Measurements from ENCODE around the gene LIAS. TPM values are rescaled to one million over a fixed set of nuclear protein-coding genes. Genes with fewer than 3 reads are reported as not detected.

LIAS gene
- 16.6 and 18.3 TPM in 2 replicates for total RNA-seq (2016; rRNA removed; fragmentation: Illumina TruSeq; extraction: Trizol)
- total RNA-seq (2016; cell fraction: cytosol; rRNA removed; fragmentation: Illumina TruSeq; extraction: Trizol; ENCODE audit: low read depth) = 5.2 and 5.6 TPM in 2 replicates
- 15.0 and 16.2 TPM in 2 replicates for total RNA-seq (2016; cell fraction: insoluble cytoplasmic fraction; rRNA removed; fragmentation: Illumina TruSeq; extraction: Trizol)
- total RNA-seq (2016; cell fraction: membrane; rRNA removed; fragmentation: Illumina TruSeq; extraction: Trizol) = 8.9 and 9.9 TPM in 2 replicates
- total RNA-seq (2016; cell fraction: nucleus; rRNA removed; fragmentation: Illumina TruSeq; extraction: Trizol) = 14.3 and 14.8 TPM in 2 replicates
- polyA plus RNA-seq (2011; rRNA removed) = 11.4 and 16.0 TPM in 2 replicates
- polyA plus RNA-seq (2011; cell fraction: cytosol; rRNA removed) = 7.9 and 8.2 TPM in 2 replicates
- polyA plus RNA-seq (2011; cell fraction: nucleus; rRNA removed) = 5.6 and 9.5 TPM in 2 replicates
- 12.1 and 15.8 TPM in 2 replicates for polyA plus RNA-seq (2012)
- polyA plus RNA-seq (2016; cell fraction: cytosol; fragmentation: Illumina TruSeq; extraction: Trizol; ENCODE audit: low read depth) = 4.1 and 4.2 TPM in 2 replicates
- polyA plus RNA-seq (2016; cell fraction: insoluble cytoplasmic fraction; fragmentation: Illumina TruSeq; extraction: Trizol; ENCODE audit: low read depth) = 19.8 and 20.7 TPM in 2 replicates
- polyA plus RNA-seq (2016; cell fraction: membrane; fragmentation: Illumina TruSeq; extraction: Trizol; ENCODE audit: low read depth) = 7.1 and 7.2 TPM in 2 replicates
- 29.7 and 30.7 TPM in 2 replicates for polyA plus RNA-seq (2016; cell fraction: nucleus; fragmentation: Illumina TruSeq; extraction: Trizol; ENCODE audit: insufficient read depth, low read depth)
- 1.7 and 4.9 TPM in 2 replicates for polyA minus RNA-seq (2011; rRNA and poly(A)+ RNA removed; ENCODE audit: low replicate concordance)
- 4.3 and 5.0 TPM in 2 replicates for polyA minus RNA-seq (2011; cell fraction: cytosol; rRNA and poly(A)+ RNA removed)
- polyA minus RNA-seq (2011; cell fraction: nucleus; rRNA and poly(A)+ RNA removed) = 13.9 and 19.6 TPM in 2 replicates
- percentile 59 among the genes with signal in this experiment for Bru-seq, nascent RNA
- percentile 58 among the genes with signal in this experiment for BruChase-seq, experiment 1, labeled RNA remaining after a 6-hour chase
- BruChase-seq, experiment 2, labeled RNA remaining after a 2-hour chase = percentile 57 among the genes with signal in this experiment
- long read RNA-seq, experiment 1, full-length matches to known transcripts = 9 of 12 reads
- long read RNA-seq, experiment 1, partial matches to known transcripts = 1 of 12 reads
- long read RNA-seq, experiment 1, other reads (novel, unspliced or antisense) = 2 of 12 reads
- long read RNA-seq, experiment 2, full-length matches to known transcripts = 7 of 19 reads
- long read RNA-seq, experiment 2, partial matches to known transcripts = 3 of 19 reads
- long read RNA-seq, experiment 2, other reads (novel, unspliced or antisense) = 9 of 19 reads

DNA sequence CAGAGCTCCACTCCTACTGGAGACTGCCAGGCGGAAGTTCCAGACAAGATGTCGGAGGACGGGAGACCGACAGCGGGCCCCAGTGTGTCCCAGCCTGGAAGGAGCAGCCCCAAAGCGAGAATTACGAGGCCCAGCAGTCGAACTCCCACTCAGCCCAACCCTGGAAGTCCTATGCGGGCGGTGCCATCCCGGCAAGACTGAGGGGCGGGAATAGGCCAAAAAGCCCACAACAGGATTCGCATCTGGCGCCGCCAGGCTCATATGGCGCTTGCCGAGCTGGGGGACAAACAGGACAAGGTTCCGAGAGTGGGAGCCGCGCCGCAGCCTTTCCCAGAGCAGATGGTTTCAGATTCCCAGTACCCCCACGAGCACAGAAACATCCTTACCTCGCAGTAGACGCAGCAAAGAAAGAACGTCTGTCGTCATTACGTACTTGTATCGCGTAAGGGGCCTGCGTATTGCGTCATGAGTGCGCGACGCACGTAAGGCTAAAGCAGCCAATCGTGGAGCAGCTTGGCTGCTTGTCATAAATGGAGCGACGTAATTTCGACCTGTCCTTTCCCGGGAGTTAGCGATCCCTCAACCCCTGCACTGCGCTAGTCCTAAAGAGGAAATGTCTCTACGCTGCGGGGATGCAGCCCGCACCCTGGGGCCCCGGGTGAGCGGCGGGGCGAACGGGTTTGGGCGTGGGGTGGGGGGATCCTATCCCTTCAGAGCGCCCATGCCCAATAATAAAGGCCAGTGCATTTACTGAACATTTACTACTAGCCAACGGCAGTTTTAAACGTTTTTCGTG is at the start of gene LIAS, which contains the start of gene RPL9:
LIAS (plus strand) TSS at position 552 of the 796 bp plus-strand sequence; CDS start at position 614, 62 bp downstream.
RPL9 (minus strand) TSS at position 418 of the 796 bp plus-strand sequence. CDS start 483 bp downstream, outside the sequence.
- intact Hi-C loops (cut with micrococcal nuclease; ENCODE audit: unreplicated experiment) (loop anchor here (2.0 kb wide), 1 partner anchor 48 kb away; no protein-coding TSS in a partner anchor), in situ Hi-C loops (cut with HindIII; ENCODE audit: extremely low pct_ligation_motif_present, low pct_unique_long_range_greater_than_20kb) (no loop called here)
- Histone ChIP-seq H3K4me1 (ENCODE audit: insufficient read depth, low read length) (peaks cover 51% of the 10 kb centered on the region), H3K4me2 (ENCODE audit: low read depth, low read length) (peak within 1 kb of the TSS; percentile 91), H3K27me3 (ENCODE audit: control insufficient read depth in 1 of 2, insufficient read depth in 2 of 2, low read length in 2 of 2) (no peaks in the 10 kb centered on the region; a peak in 1 of 5 replicates), H3K9ac (ENCODE audit: insufficient read depth, low read depth, low read length) (peak within 1 kb of the TSS; percentile 97), H3K9me3 (ENCODE audit: low read length) (no peaks in the 10 kb centered on the region), H3K4me3 (replicated peaks in 1 of 3; ENCODE audit: insufficient read depth in 1 of 3, low read depth in 2 of 3, low read length in 3 of 3) (peak within 1 kb of the TSS; percentile 84 to 97 (median 93)), H3K36me3 (replicated peaks in 1 of 2; ENCODE audit: control insufficient read depth in 1 of 2, insufficient read depth in 2 of 2, low read length in 2 of 2) (peaks cover 8 to 46% of the 10 kb centered on the region in 2 experiments), H3K27ac (ENCODE audit: extremely low read length, insufficient read depth, low read length) (peak within 1 kb of the TSS; percentile 87), H2AFZ (ENCODE audit: low read length) (no peak within 1 kb of the TSS), H3K79me2 (ENCODE audit: insufficient read depth, low read length) (peaks cover 52% of the 10 kb centered on the region), H4K20me1 (ENCODE audit: insufficient read depth, low read length) (peaks cover 39% of the 10 kb centered on the region)
- under 1% methylated on average over 24 of the region's 55 CpGs for WGBS (ENCODE audit: low lambda C conversion rate)
- ChIA-PET CTCF (ENCODE audit: low intra/inter-chr PET ratio, low total read pairs) (no interaction called here), POLR2A (interaction anchor here (0.6 to 4.0 kb wide), 27 partner anchors 8 to 597 kb away, joined by 3 to 50 read pairs (median 5); partner anchors contain the start of genes KLB, RFC1, SMIM14 and UBE2K)
- ATAC-seq = peak; percentile 95
- peak; percentile 87 for FAIRE-seq
- no TSS peak for BruUV-seq (replicated peaks)
- peak; percentile 96 for DNase-seq (ENCODE audit: low spot score)
- TF ChIP-seq RXRB (CRISPR knock-in tag; IDR thresholded peaks at IDR 0.05; ENCODE audit: borderline replicate concordance) (peak; percentile 72; the same call in 1 of the 2 replicates), ZNF296 (CRISPR knock-in tag; conservative IDR thresholded peaks at IDR 0.05) (no peak), KMT2B (CRISPR knock-in tag; IDR thresholded peaks at IDR 0.05) (peak; percentile 97), MAFK (conservative IDR thresholded peaks at IDR 0.05 in 1 of 2, IDR thresholded peaks at IDR 0.05 in 1 of 2; ENCODE audit: low read length in 2 of 2) (no peak), FIP1L1 (IDR thresholded peaks at IDR 0.05; ENCODE audit: borderline replicate concordance, insufficient read depth, low read depth, low read length) (no peak), ZNF30 (CRISPR knock-in tag; IDR thresholded peaks at IDR 0.05) (no peak), ZMYM3 (CRISPR knock-in tag; IDR thresholded peaks at IDR 0.05) (peak; percentile 54; the same call in 1 of the 2 replicates)
- TF ChIP-seq, protein P1, sequence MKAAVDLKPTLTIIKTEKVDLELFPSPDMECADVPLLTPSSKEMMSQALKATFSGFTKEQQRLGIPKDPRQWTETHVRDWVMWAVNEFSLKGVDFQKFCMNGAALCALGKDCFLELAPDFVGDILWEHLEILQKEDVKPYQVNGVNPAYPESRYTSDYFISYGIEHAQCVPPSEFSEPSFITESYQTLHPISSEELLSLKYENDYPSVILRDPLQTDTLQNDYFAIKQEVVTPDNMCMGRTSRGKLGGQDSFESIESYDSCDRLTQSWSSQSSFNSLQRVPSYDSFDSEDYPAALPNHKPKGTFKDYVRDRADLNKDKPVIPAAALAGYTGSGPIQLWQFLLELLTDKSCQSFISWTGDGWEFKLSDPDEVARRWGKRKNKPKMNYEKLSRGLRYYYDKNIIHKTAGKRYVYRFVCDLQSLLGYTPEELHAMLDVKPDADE (CRISPR knock-in tag; IDR thresholded peaks at IDR 0.05) = no peak
- TF ChIP-seq, protein P2, sequence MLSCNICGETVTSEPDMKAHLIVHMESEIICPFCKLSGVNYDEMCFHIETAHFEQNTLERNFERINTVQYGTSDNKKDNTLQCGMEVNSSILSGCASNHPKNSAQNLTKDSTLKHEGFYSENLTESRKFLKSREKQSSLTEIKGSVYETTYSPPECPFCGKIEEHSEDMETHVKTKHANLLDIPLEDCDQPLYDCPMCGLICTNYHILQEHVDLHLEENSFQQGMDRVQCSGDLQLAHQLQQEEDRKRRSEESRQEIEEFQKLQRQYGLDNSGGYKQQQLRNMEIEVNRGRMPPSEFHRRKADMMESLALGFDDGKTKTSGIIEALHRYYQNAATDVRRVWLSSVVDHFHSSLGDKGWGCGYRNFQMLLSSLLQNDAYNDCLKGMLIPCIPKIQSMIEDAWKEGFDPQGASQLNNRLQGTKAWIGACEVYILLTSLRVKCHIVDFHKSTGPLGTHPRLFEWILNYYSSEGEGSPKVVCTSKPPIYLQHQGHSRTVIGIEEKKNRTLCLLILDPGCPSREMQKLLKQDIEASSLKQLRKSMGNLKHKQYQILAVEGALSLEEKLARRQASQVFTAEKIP (CRISPR knock-in tag; IDR thresholded peaks at IDR 0.05; ENCODE audit: borderline replicate concordance) = no peak
- TF ChIP-seq, protein P3, sequence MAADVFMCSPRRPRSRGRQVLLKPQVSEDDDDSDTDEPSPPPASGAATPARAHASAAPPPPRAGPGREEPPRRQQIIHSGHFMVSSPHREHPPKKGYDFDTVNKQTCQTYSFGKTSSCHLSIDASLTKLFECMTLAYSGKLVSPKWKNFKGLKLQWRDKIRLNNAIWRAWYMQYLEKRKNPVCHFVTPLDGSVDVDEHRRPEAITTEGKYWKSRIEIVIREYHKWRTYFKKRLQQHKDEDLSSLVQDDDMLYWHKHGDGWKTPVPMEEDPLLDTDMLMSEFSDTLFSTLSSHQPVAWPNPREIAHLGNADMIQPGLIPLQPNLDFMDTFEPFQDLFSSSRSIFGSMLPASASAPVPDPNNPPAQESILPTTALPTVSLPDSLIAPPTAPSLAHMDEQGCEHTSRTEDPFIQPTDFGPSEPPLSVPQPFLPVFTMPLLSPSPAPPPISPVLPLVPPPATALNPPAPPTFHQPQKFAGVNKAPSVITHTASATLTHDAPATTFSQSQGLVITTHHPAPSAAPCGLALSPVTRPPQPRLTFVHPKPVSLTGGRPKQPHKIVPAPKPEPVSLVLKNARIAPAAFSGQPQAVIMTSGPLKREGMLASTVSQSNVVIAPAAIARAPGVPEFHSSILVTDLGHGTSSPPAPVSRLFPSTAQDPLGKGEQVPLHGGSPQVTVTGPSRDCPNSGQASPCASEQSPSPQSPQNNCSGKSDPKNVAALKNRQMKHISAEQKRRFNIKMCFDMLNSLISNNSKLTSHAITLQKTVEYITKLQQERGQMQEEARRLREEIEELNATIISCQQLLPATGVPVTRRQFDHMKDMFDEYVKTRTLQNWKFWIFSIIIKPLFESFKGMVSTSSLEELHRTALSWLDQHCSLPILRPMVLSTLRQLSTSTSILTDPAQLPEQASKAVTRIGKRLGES (CRISPR knock-in tag; IDR thresholded peaks at IDR 0.05; ENCODE audit: borderline replicate concordance) = no peak; the same call in 1 of the 2 replicates

Data from HepG2 (cell line).